ENCODE data around the gene MPZL3.
A peak's percentile ranks its signal among the peaks of the same experiment; 100 is the strongest.

Gene MPZL3

GRCh38 chr11:118241764-118242098 is 10.4 kb downstream of the MPZL3 start:
- Histone ChIP-seq H3K27ac (ENCODE audit: low read length, poor library complexity, severe bottlenecking) (no peak overlapping the region), H4K91ac (ENCODE audit: low read length) (no peak overlapping the region), H3K9ac (ENCODE audit: low read length) (no peak overlapping the region), H3K27me3 (ENCODE audit: control insufficient read depth in 1 of 2, insufficient read depth in 1 of 2, low read length in 2 of 2) (peaks cover 25 to 34% of the 10 kb centered on the region in 2 experiments), H3K4me3 (ENCODE audit: insufficient read depth in 1 of 2, low read depth in 1 of 2, low read length in 2 of 2) (no peak overlapping the region), H4K8ac (ENCODE audit: low read length) (no peak overlapping the region), H3K4me1 (ENCODE audit: control insufficient read depth, insufficient read depth, low read depth, low read length) (no peaks in the 10 kb centered on the region), H3K9me3 (ENCODE audit: control insufficient read depth, low read length) (no peaks in the 10 kb centered on the region), H3K4me2 (ENCODE audit: low read length, poor library complexity, severe bottlenecking) (no peak overlapping the region), H3K79me1 (replicated peaks; ENCODE audit: low read length, poor library complexity, severe bottlenecking) (no peaks in the 10 kb centered on the region), H2BK5ac (ENCODE audit: low read depth, low read length, poor library complexity, severe bottlenecking) (no peak overlapping the region), H3K4ac (ENCODE audit: low read depth in 1 of 2, low read length in 2 of 2) (no peak overlapping the region), H2BK15ac (ENCODE audit: low read depth, poor library complexity, severe bottlenecking) (no peak overlapping the region), H3K18ac (ENCODE audit: low read depth in 1 of 2, low read length in 2 of 2) (no peak overlapping the region), H2BK12ac (ENCODE audit: low read length in 2 of 2) (no peak overlapping the region), H2AK5ac (ENCODE audit: low read length, severe bottlenecking) (no peak overlapping the region), H3K36me3 (ENCODE audit: control insufficient read depth in 1 of 2, insufficient read depth in 2 of 2, low read depth in 1 of 2, low read length in 2 of 2) (no peaks in the 10 kb centered on the region), H2AFZ (ENCODE audit: low read depth, low read length) (no peak overlapping the region), H3K23ac (ENCODE audit: low read length in 2 of 2) (no peak overlapping the region), H2BK120ac (ENCODE audit: low read depth, low read length) (no peak overlapping the region), H3K14ac (ENCODE audit: low read length in 2 of 2) (no peak overlapping the region)
- 72% methylated on average over 1 of the region's 1 CpG for WGBS
- no peak for DNase-seq

GRCh38 chr11:118240999-118241763 is 11.0 kb downstream of the MPZL3 start:
- Histone ChIP-seq H2BK5ac (ENCODE audit: low read depth, low read length, poor library complexity, severe bottlenecking) (no peak overlapping the region), H3K27me3 (ENCODE audit: control insufficient read depth in 1 of 2, insufficient read depth in 1 of 2, low read length in 2 of 2) (peaks cover 22 to 37% of the 10 kb centered on the region in 2 experiments), H3K4me2 (ENCODE audit: low read length, poor library complexity, severe bottlenecking) (no peak overlapping the region), H2BK120ac (ENCODE audit: low read depth, low read length) (no peak overlapping the region), H3K79me1 (replicated peaks; ENCODE audit: low read length, poor library complexity, severe bottlenecking) (no peaks in the 10 kb centered on the region), H3K14ac (ENCODE audit: low read length in 2 of 2) (no peak overlapping the region), H2AK5ac (ENCODE audit: low read length, severe bottlenecking) (no peak overlapping the region), H2BK12ac (ENCODE audit: low read length in 2 of 2) (no peak overlapping the region), H4K8ac (ENCODE audit: low read length) (no peak overlapping the region), H4K91ac (ENCODE audit: low read length) (no peak overlapping the region), H3K27ac (ENCODE audit: low read length, poor library complexity, severe bottlenecking) (no peak overlapping the region), H2BK15ac (ENCODE audit: low read depth, poor library complexity, severe bottlenecking) (no peak overlapping the region), H3K9me3 (ENCODE audit: control insufficient read depth, low read length) (no peaks in the 10 kb centered on the region), H3K4ac (ENCODE audit: low read depth in 1 of 2, low read length in 2 of 2) (no peak overlapping the region), H3K36me3 (ENCODE audit: control insufficient read depth in 1 of 2, insufficient read depth in 2 of 2, low read depth in 1 of 2, low read length in 2 of 2) (no peaks in the 10 kb centered on the region), H3K18ac (ENCODE audit: low read depth in 1 of 2, low read length in 2 of 2) (no peak overlapping the region), H3K23ac (ENCODE audit: low read length in 2 of 2) (no peak overlapping the region), H3K4me1 (ENCODE audit: control insufficient read depth, insufficient read depth, low read depth, low read length) (no peaks in the 10 kb centered on the region), H2AFZ (ENCODE audit: low read depth, low read length) (no peak overlapping the region), H3K9ac (ENCODE audit: low read length) (no peak overlapping the region), H3K4me3 (ENCODE audit: insufficient read depth in 1 of 2, low read depth in 1 of 2, low read length in 2 of 2) (no peak overlapping the region)
- WGBS = 81% methylated on average over 9 of the region's 9 CpGs
- peak; percentile 10 for DNase-seq

- H3K4me2 ChIP-seq (ENCODE audit: low read length, poor library complexity, severe bottlenecking) = no peak overlapping the region
- H3K36me3 ChIP-seq (ENCODE audit: control insufficient read depth in 1 of 2, insufficient read depth in 2 of 2, low read depth in 1 of 2, low read length in 2 of 2) = no peaks in the 10 kb centered on the region
- no peak overlapping the region for H3K14ac ChIP-seq (ENCODE audit: low read length in 2 of 2)
- H4K91ac ChIP-seq (ENCODE audit: low read length) = no peak overlapping the region
- no peak overlapping the region for H2AK5ac ChIP-seq (ENCODE audit: low read length, severe bottlenecking)
- H2BK120ac ChIP-seq (ENCODE audit: low read depth, low read length) = no peak overlapping the region
- no peak overlapping the region for H2BK5ac ChIP-seq (ENCODE audit: low read depth, low read length, poor library complexity, severe bottlenecking)
- no peak overlapping the region for H3K18ac ChIP-seq (ENCODE audit: low read depth in 1 of 2, low read length in 2 of 2)
- H3K4ac ChIP-seq (ENCODE audit: low read depth in 1 of 2, low read length in 2 of 2) = no peak overlapping the region
- no peaks in the 10 kb centered on the region for H3K79me1 ChIP-seq (replicated peaks; ENCODE audit: low read length, poor library complexity, severe bottlenecking)
- no peak overlapping the region for H3K27ac ChIP-seq (ENCODE audit: low read length, poor library complexity, severe bottlenecking)
- no peak overlapping the region for H3K9ac ChIP-seq (ENCODE audit: low read length)
- peaks cover 23 to 48% of the 10 kb centered on the region in 2 experiments for H3K27me3 ChIP-seq (ENCODE audit: control insufficient read depth in 1 of 2, insufficient read depth in 1 of 2, low read length in 2 of 2)
- no peak overlapping the region for H4K8ac ChIP-seq (ENCODE audit: low read length)
- no peak overlapping the region for H3K23ac ChIP-seq (ENCODE audit: low read length in 2 of 2)
- H2BK12ac ChIP-seq (ENCODE audit: low read length in 2 of 2) = no peak overlapping the region
- H2AFZ ChIP-seq (ENCODE audit: low read depth, low read length) = no peak overlapping the region
- DNase-seq = no peak
- WGBS = 73% methylated on average over 2 of the region's 5 CpGs
- H3K4me3 ChIP-seq (ENCODE audit: insufficient read depth in 1 of 2, low read depth in 1 of 2, low read length in 2 of 2) = no peak overlapping the region
- no peaks in the 10 kb centered on the region for H3K9me3 ChIP-seq (ENCODE audit: control insufficient read depth, low read length)
- no peaks in the 10 kb centered on the region for H3K4me1 ChIP-seq (ENCODE audit: control insufficient read depth, insufficient read depth, low read depth, low read length)
- no peak overlapping the region for H2BK15ac ChIP-seq (ENCODE audit: low read depth, poor library complexity, severe bottlenecking)
Observed at GRCh38 chr11:118239509-118240205, 12.5 kb downstream of the MPZL3 start.

- Histone ChIP-seq H2AK5ac (ENCODE audit: low read length, severe bottlenecking) (no peak overlapping the region), H3K18ac (ENCODE audit: low read depth in 1 of 2, low read length in 2 of 2) (no peak overlapping the region)
- 78% methylated on average over 1 of the region's 1 CpG for WGBS
Observed at GRCh38 chr11:118238929-118239328, 13.2 kb downstream of the MPZL3 start.

More at GRCh38 chr11:118238929-118239328, 13.2 kb downstream of the MPZL3 start:
- Histone ChIP-seq H3K27me3 (ENCODE audit: control insufficient read depth in 1 of 2, insufficient read depth in 1 of 2, low read length in 2 of 2) (peaks cover 18 to 47% of the 10 kb centered on the region in 2 experiments), H4K8ac (ENCODE audit: low read length) (no peak overlapping the region), H3K79me1 (replicated peaks; ENCODE audit: low read length, poor library complexity, severe bottlenecking) (no peaks in the 10 kb centered on the region), H3K4me1 (ENCODE audit: control insufficient read depth, insufficient read depth, low read depth, low read length) (no peaks in the 10 kb centered on the region), H3K4ac (ENCODE audit: low read depth in 1 of 2, low read length in 2 of 2) (no peak overlapping the region), H3K9ac (ENCODE audit: low read length) (no peak overlapping the region), H3K4me2 (ENCODE audit: low read length, poor library complexity, severe bottlenecking) (no peak overlapping the region), H3K9me3 (ENCODE audit: control insufficient read depth, low read length) (no peaks in the 10 kb centered on the region), H3K27ac (ENCODE audit: low read length, poor library complexity, severe bottlenecking) (no peak overlapping the region), H4K91ac (ENCODE audit: low read length) (no peak overlapping the region), H2BK12ac (ENCODE audit: low read length in 2 of 2) (no peak overlapping the region), H3K23ac (ENCODE audit: low read length in 2 of 2) (no peak overlapping the region), H3K4me3 (ENCODE audit: insufficient read depth in 1 of 2, low read depth in 1 of 2, low read length in 2 of 2) (no peak overlapping the region), H3K14ac (ENCODE audit: low read length in 2 of 2) (no peak overlapping the region), H2AFZ (ENCODE audit: low read depth, low read length) (no peak overlapping the region), H2BK5ac (ENCODE audit: low read depth, low read length, poor library complexity, severe bottlenecking) (no peak overlapping the region), H3K36me3 (ENCODE audit: control insufficient read depth in 1 of 2, insufficient read depth in 2 of 2, low read depth in 1 of 2, low read length in 2 of 2) (no peaks in the 10 kb centered on the region), H2BK120ac (ENCODE audit: low read depth, low read length) (no peak overlapping the region), H2BK15ac (ENCODE audit: low read depth, poor library complexity, severe bottlenecking) (no peak overlapping the region)
- no peak for DNase-seq

Measured in mesenchymal stem cell (in vitro differentiated cells and primary cell).